ENCODE results near the gene TSLP. TPM values are rescaled to one million over a fixed set of nuclear protein-coding genes. Genes with fewer than 3 reads are reported as not detected.
A peak's percentile ranks its signal among the peaks of the same experiment; 100 is the strongest.

TSLP gene
- polyA plus RNA-seq, 2 of the 4 experiments (the other 2 are of a cell fraction), result not detected

GRCh38 chr5:111058064-111058463 lies 13.4 kb upstream of the TSLP start:
- ChIA-PET CTCF (no interaction called here), POLR2A (no interaction called here)
- ATAC-seq (no peak), DNase-seq (ENCODE audit: low read depth in 1 of 2, low spot score in 1 of 2) (no peak), FAIRE-seq (no peak)
- no peaks in the 10 kb centered on the region for H3K4me1 ChIP-seq
- no peaks in the 10 kb centered on the region for H3K9me3 ChIP-seq
- TF ChIP-seq HOXA7 (CRISPR knock-in tag; IDR thresholded peaks at IDR 0.05) (no peak), EP300 (IDR thresholded peaks at IDR 0.05) (no peak), RARB (CRISPR knock-in tag; IDR thresholded peaks at IDR 0.05) (no peak), HDAC2 (IDR thresholded peaks at IDR 0.05) (no peak), TP53 (CRISPR knock-in tag; IDR thresholded peaks at IDR 0.05) (no peak), ZNF302 (CRISPR knock-in tag; IDR thresholded peaks at IDR 0.05) (no peak), POLR2A (IDR thresholded peaks at IDR 0.05; ENCODE audit: low read length) (no peak), ZC3H11A (IDR thresholded peaks at IDR 0.05) (no peak), ZSCAN20 (CRISPR knock-in tag; IDR thresholded peaks at IDR 0.05) (no peak)
- no peak overlapping the region for H3K4me3 ChIP-seq
- H3K27ac ChIP-seq, result no peak overlapping the region
- H3K4me2 ChIP-seq, result no peak overlapping the region

- ChIA-PET CTCF (no interaction called here), POLR2A (no interaction called here)
- TF ChIP-seq TP53 (CRISPR knock-in tag; IDR thresholded peaks at IDR 0.05), result no peak
- no peak for TF ChIP-seq CHD4 (IDR thresholded peaks at IDR 0.05; ENCODE audit: borderline replicate concordance)
- TF ChIP-seq, protein P1, sequence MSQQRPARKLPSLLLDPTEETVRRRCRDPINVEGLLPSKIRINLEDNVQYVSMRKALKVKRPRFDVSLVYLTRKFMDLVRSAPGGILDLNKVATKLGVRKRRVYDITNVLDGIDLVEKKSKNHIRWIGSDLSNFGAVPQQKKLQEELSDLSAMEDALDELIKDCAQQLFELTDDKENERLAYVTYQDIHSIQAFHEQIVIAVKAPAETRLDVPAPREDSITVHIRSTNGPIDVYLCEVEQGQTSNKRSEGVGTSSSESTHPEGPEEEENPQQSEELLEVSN (IDR thresholded peaks at IDR 0.05; ENCODE audit: borderline replicate concordance, low read depth), result no peak
- no peak for TF ChIP-seq SMC3 (IDR thresholded peaks at IDR 0.05)
- TF ChIP-seq, protein P2, sequence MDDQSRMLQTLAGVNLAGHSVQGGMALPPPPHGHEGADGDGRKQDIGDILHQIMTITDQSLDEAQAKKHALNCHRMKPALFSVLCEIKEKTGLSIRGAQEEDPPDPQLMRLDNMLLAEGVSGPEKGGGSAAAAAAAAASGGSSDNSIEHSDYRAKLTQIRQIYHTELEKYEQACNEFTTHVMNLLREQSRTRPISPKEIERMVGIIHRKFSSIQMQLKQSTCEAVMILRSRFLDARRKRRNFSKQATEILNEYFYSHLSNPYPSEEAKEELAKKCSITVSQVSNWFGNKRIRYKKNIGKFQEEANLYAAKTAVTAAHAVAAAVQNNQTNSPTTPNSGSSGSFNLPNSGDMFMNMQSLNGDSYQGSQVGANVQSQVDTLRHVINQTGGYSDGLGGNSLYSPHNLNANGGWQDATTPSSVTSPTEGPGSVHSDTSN (IDR thresholded peaks at IDR 0.05), result no peak
- no peak for TF ChIP-seq ZSCAN20 (CRISPR knock-in tag; IDR thresholded peaks at IDR 0.05)
- TF ChIP-seq RCOR1 (IDR thresholded peaks at IDR 0.05; ENCODE audit: low read depth, low read length), result no peak
- TF ChIP-seq FOSB (CRISPR knock-in tag; IDR thresholded peaks at IDR 0.05), result no peak
- TF ChIP-seq TFCP2L1 (CRISPR knock-in tag; IDR thresholded peaks at IDR 0.05), result no peak
- TF ChIP-seq NFE2L2 (conservative IDR thresholded peaks at IDR 0.05; ENCODE audit: low read length), result no peak
- no peak for TF ChIP-seq ESRRA (IDR thresholded peaks at IDR 0.05; ENCODE audit: borderline replicate concordance, low read length)
- no peak overlapping the region for H3K4me2 ChIP-seq
- H3K4me1 ChIP-seq, result no peaks in the 10 kb centered on the region
- ATAC-seq (no peak), DNase-seq (ENCODE audit: low read depth in 1 of 2, low spot score in 1 of 2) (no peak), FAIRE-seq (no peak)
- no peak overlapping the region for H3K4me3 ChIP-seq
- WGBS (ENCODE audit: missing lambda C conversion rate), result 23% methylated on average over 2 of the region's 2 CpGs
- no peak overlapping the region for H3K27ac ChIP-seq
- no peaks in the 10 kb centered on the region for H3K9me3 ChIP-seq
Observed at GRCh38 chr5:111060169-111060568, 11.3 kb upstream of the TSLP start.

- no peak for FAIRE-seq
- POLR2A ChIA-PET, result no interaction called here
- Histone ChIP-seq H3K4me3 (no peak overlapping the region), H3K27ac (no peak overlapping the region), H3K4me1 (no peaks in the 10 kb centered on the region), H3K9me3 (no peaks in the 10 kb centered on the region), H3K4me2 (no peak overlapping the region)
- CTCF ChIA-PET, result no interaction called here
- no peak for TF ChIP-seq POLR2A (IDR thresholded peaks at IDR 0.05; ENCODE audit: low read length)
- TF ChIP-seq ZNF302 (CRISPR knock-in tag; IDR thresholded peaks at IDR 0.05), result no peak
- TF ChIP-seq, protein P2 (IDR thresholded peaks at IDR 0.05), result no peak
- ATAC-seq, result no peak
- DNase-seq (ENCODE audit: low read depth in 1 of 2, low spot score in 1 of 2), result no peak
Observed at GRCh38 chr5:111061618-111062017, 9.9 kb upstream of the TSLP start.

GRCh38 chr5:111063709-111064322 lies 7.7 kb upstream of the TSLP start:
- no peak overlapping the region for H3K4me2 ChIP-seq
- ChIA-PET POLR2A (no interaction called here), CTCF (no interaction called here)
- peak; percentile 32 to 44; a peak in 3 of 5 replicates for TF ChIP-seq RAD21 (conservative IDR thresholded peaks at IDR 0.05 in 1 of 2, IDR thresholded peaks at IDR 0.05 in 1 of 2)
- no peak for TF ChIP-seq GATA3 (IDR thresholded peaks at IDR 0.05; ENCODE audit: borderline replicate concordance)
- no peak for TF ChIP-seq BCL3 (IDR thresholded peaks at IDR 0.05)
- peak; percentile 45; the same call in 2 of the 3 replicates for TF ChIP-seq CTCF (IDR thresholded peaks at IDR 0.05)
- TF ChIP-seq SMC3 (IDR thresholded peaks at IDR 0.05), result peak; percentile 45; the same call in 2 of the 3 replicates
- TF ChIP-seq JUNB (IDR thresholded peaks at IDR 0.05), result no peak
- no peak for TF ChIP-seq HEYL (CRISPR knock-in tag; IDR thresholded peaks at IDR 0.05)
- under 1% methylated on average over 3 of the region's 3 CpGs for WGBS (ENCODE audit: missing lambda C conversion rate)
- no peak overlapping the region for H3K27ac ChIP-seq
- H3K4me1 ChIP-seq, result no peaks in the 10 kb centered on the region
- ATAC-seq (peak; percentile 64 to 70; a peak in 4 of 6 replicates), FAIRE-seq (no peak), DNase-seq (ENCODE audit: low read depth in 1 of 2, low spot score in 1 of 2) (peak in 1 of 2 experiments; percentile 36)
- H3K9me3 ChIP-seq, result no peaks in the 10 kb centered on the region
- H3K4me3 ChIP-seq, result no peak overlapping the region

Measured in A549 (cell line).